CD8-positive, alpha-beta memory T cell (primary cell): ENCODE data around the gene KLHDC3. TPM values are rescaled to one million over a fixed set of nuclear protein-coding genes. Genes with fewer than 3 reads are reported as not detected.

ENCODE experiments used
- polyA plus RNA-seq: library from polyadenylated mRNA; unstranded; fragments of 300-500 nt; fragmentation: Illumina TruSeq; gene quantifications from one replicate; pipeline ENCODE4 v1.2.3, GENCODE V29; 2021
- total RNA-seq, 2 experiments: library from RNA; stranded (reverse); gene quantifications; one replicate each; pipeline ENCODE4 v1.2.3, GENCODE V29; 2021

Gene KLHDC3
- total and polyA plus RNA-seq, 3 experiments from 2014 or later: 73.5 to 90.7 (median 74.1) TPM

Other genes with a start within 250 kb of the KLHDC3 start
- gene BICRAL, start 232.2 kb upstream of the KLHDC3 start, total RNA-seq: 10 to 100 TPM; 15.9 to 16.8 TPM
- gene BICRAL, start 232.2 kb upstream of the KLHDC3 start, polyA plus RNA-seq: 6.8 TPM
- 100 to 1,000 TPM; 199 to 200 TPM for gene RPL7L1, start 134.6 kb upstream of the KLHDC3 start, total RNA-seq
- gene RPL7L1, start 134.6 kb upstream of the KLHDC3 start, polyA plus RNA-seq: 95.0 TPM
- not detected for gene PTCRA, start 98.2 kb upstream of the KLHDC3 start, total RNA-seq
- gene PTCRA, start 98.2 kb upstream of the KLHDC3 start, polyA plus RNA-seq: not detected
- gene CNPY3, start 84.8 kb upstream of the KLHDC3 start, total RNA-seq: 10 to 100 TPM; 53.1 to 55.8 TPM
- 122 TPM for gene CNPY3, start 84.8 kb upstream of the KLHDC3 start, polyA plus RNA-seq
- gene GNMT, start 53.5 kb upstream of the KLHDC3 start, total RNA-seq: under 1 TPM; 0.39 to 0.51 TPM
- not detected for gene GNMT, start 53.5 kb upstream of the KLHDC3 start, polyA plus RNA-seq
- 10 to 100 TPM; 19.2 to 20.6 TPM for gene PEX6, start 35.1 kb upstream of the KLHDC3 start, total RNA-seq
- gene PEX6, start 35.1 kb upstream of the KLHDC3 start, polyA plus RNA-seq: 14.6 TPM
- gene PPP2R5D, start 29.7 kb upstream of the KLHDC3 start, total RNA-seq: 10 to 100 TPM; 52.2 to 52.4 TPM
- 32.5 TPM for gene PPP2R5D, start 29.7 kb upstream of the KLHDC3 start, polyA plus RNA-seq
- 100 to 1,000 TPM; 102 to 108 TPM for gene MEA1, start 303 bp upstream of the KLHDC3 start, total RNA-seq
- gene MEA1, start 303 bp upstream of the KLHDC3 start, polyA plus RNA-seq: 84.8 TPM
- 100 to 1,000 TPM; 114 to 120 TPM for gene RRP36, start 7.4 kb downstream of the KLHDC3 start, total RNA-seq
- gene RRP36, start 7.4 kb downstream of the KLHDC3 start, polyA plus RNA-seq: 86.2 TPM
- 10 to 100 TPM; 11.7 to 12.1 TPM for gene CUL7, start 39.6 kb downstream of the KLHDC3 start, total RNA-seq
- gene CUL7, start 39.6 kb downstream of the KLHDC3 start, polyA plus RNA-seq: 2.1 TPM
- 10 to 100 TPM; 89.6 to 91.6 TPM for gene MRPL2, start 45.2 kb downstream of the KLHDC3 start, total RNA-seq
- gene MRPL2, start 45.2 kb downstream of the KLHDC3 start, polyA plus RNA-seq: 47.5 TPM
- gene KLC4, start 45.4 kb downstream of the KLHDC3 start, total RNA-seq: 10 to 100 TPM; 11.1 to 12.3 TPM
- 11.6 TPM for gene KLC4, start 45.4 kb downstream of the KLHDC3 start, polyA plus RNA-seq
- gene PTK7, start 62.1 kb downstream of the KLHDC3 start, total RNA-seq: 1 to 10 TPM; 1.6 TPM
- gene PTK7, start 62.1 kb downstream of the KLHDC3 start, polyA plus RNA-seq: 1.9 TPM
- 10 to 100 TPM; 55.1 to 57.4 TPM for gene SRF, start 157.0 kb downstream of the KLHDC3 start, total RNA-seq
- gene SRF, start 157.0 kb downstream of the KLHDC3 start, polyA plus RNA-seq: 8.0 TPM
- 10 to 100 TPM; 35.3 to 38.3 TPM for gene CUL9, start 167.9 kb downstream of the KLHDC3 start, total RNA-seq
- 9.0 TPM for gene CUL9, start 167.9 kb downstream of the KLHDC3 start, polyA plus RNA-seq
- gene DNPH1, start 215.2 kb downstream of the KLHDC3 start, total RNA-seq: 10 to 100 TPM; 68.2 to 68.3 TPM
- gene DNPH1, start 215.2 kb downstream of the KLHDC3 start, polyA plus RNA-seq: 80.0 TPM
- gene TTBK1, start 229.2 kb downstream of the KLHDC3 start, total RNA-seq: 1 to 10 TPM; 1.1 to 1.2 TPM
- gene TTBK1, start 229.2 kb downstream of the KLHDC3 start, polyA plus RNA-seq: not detected